ENCODE results near the gene SSUH2. TPM values are rescaled to one million over a fixed set of nuclear protein-coding genes. Genes with fewer than 3 reads are reported as not detected.

The SSUH2 gene
- total and polyA plus RNA-seq, 2 experiments from 2014 or later = 0.73 to 2.3 TPM

DNA sequence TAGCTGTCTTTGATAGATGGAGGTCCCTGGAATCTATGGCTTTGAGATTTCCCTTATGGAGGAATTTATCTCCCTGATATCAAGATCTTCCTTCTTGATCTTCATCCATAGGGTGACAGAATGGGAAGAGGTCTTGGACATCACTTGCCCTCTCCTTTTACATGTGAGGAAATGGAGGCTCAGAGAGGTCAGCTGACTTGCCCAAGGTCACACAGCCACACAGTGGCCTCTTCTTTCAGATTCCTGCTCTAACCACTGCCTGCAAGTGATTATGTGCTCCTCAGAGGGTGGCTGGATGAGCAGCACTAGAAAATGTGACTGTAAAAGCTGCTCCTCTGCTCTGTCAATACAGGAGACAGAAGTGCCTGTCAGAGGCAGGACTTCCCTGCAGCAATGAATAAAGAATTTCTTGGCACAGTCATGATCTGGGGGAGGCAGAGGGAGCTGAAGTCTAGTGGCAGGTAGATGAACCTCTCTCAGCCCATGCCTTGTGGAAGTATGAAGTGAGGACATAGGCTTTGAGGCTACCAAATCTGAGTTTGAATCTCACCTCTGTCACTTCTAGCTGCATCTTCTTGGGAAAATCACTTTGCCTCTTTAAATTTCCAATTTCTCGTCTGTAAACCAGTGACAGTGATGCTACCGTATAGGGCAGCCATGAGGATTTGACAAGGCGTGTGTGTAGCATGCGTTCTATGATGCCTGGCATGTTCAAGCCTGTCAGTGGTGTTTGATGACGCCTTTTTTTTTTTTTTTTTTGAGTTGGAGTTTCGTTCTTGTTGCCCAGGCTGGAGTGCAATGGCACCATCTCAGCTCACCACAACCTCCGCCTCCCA is 12.0 kb downstream of the SSUH2 start:
- Histone ChIP-seq H3K79me2 (replicated peaks; ENCODE audit: insufficient read depth) (no peaks in the 10 kb centered on the region), H3K4me3 (no peak overlapping the region), H3K27ac (ENCODE audit: low read depth) (no peak overlapping the region), H3K36me3 (ENCODE audit: insufficient read depth) (no peaks in the 10 kb centered on the region), H3K4me2 (no peak overlapping the region), H4K20me1 (replicated peaks; ENCODE audit: insufficient read depth) (no peaks in the 10 kb centered on the region), H3K4me1 (ENCODE audit: insufficient read depth) (no peaks in the 10 kb centered on the region), H3F3A (replicated peaks; ENCODE audit: low read depth) (no peaks in the 10 kb centered on the region), H3K9me2 (ENCODE audit: insufficient read depth) (no peaks in the 10 kb centered on the region), H3K27me3 (ENCODE audit: insufficient read depth) (no peaks in the 10 kb centered on the region), H2AFZ (no peak overlapping the region)
- H3K4me1 Mint-ChIP-seq = no peaks in the 10 kb centered on the region
- H3K9me3 Mint-ChIP-seq = peaks cover 7% of the 10 kb centered on the region; the same call in 2 of the 3 replicates
- no peak for TF ChIP-seq EZH2 (IDR thresholded peaks at IDR 0.05; ENCODE audit: low read depth, unreplicated experiment)
- TF ChIP-seq, protein P1, sequence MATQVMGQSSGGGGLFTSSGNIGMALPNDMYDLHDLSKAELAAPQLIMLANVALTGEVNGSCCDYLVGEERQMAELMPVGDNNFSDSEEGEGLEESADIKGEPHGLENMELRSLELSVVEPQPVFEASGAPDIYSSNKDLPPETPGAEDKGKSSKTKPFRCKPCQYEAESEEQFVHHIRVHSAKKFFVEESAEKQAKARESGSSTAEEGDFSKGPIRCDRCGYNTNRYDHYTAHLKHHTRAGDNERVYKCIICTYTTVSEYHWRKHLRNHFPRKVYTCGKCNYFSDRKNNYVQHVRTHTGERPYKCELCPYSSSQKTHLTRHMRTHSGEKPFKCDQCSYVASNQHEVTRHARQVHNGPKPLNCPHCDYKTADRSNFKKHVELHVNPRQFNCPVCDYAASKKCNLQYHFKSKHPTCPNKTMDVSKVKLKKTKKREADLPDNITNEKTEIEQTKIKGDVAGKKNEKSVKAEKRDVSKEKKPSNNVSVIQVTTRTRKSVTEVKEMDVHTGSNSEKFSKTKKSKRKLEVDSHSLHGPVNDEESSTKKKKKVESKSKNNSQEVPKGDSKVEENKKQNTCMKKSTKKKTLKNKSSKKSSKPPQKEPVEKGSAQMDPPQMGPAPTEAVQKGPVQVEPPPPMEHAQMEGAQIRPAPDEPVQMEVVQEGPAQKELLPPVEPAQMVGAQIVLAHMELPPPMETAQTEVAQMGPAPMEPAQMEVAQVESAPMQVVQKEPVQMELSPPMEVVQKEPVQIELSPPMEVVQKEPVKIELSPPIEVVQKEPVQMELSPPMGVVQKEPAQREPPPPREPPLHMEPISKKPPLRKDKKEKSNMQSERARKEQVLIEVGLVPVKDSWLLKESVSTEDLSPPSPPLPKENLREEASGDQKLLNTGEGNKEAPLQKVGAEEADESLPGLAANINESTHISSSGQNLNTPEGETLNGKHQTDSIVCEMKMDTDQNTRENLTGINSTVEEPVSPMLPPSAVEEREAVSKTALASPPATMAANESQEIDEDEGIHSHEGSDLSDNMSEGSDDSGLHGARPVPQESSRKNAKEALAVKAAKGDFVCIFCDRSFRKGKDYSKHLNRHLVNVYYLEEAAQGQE (IDR thresholded peaks at IDR 0.05; ENCODE audit: unreplicated experiment) = no peak
- TF ChIP-seq EZH2phosphoT487 (IDR thresholded peaks at IDR 0.05; ENCODE audit: unreplicated experiment) = no peak
- TF ChIP-seq STAT1 (IDR thresholded peaks at IDR 0.05; ENCODE audit: unreplicated experiment) = no peak
- TF ChIP-seq POLR2AphosphoS5 (IDR thresholded peaks at IDR 0.05; ENCODE audit: low read depth) = no peak
- TF ChIP-seq, protein P2, sequence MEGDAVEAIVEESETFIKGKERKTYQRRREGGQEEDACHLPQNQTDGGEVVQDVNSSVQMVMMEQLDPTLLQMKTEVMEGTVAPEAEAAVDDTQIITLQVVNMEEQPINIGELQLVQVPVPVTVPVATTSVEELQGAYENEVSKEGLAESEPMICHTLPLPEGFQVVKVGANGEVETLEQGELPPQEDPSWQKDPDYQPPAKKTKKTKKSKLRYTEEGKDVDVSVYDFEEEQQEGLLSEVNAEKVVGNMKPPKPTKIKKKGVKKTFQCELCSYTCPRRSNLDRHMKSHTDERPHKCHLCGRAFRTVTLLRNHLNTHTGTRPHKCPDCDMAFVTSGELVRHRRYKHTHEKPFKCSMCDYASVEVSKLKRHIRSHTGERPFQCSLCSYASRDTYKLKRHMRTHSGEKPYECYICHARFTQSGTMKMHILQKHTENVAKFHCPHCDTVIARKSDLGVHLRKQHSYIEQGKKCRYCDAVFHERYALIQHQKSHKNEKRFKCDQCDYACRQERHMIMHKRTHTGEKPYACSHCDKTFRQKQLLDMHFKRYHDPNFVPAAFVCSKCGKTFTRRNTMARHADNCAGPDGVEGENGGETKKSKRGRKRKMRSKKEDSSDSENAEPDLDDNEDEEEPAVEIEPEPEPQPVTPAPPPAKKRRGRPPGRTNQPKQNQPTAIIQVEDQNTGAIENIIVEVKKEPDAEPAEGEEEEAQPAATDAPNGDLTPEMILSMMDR (conservative IDR thresholded peaks at IDR 0.05; ENCODE audit: low read depth in 2 of 2) = no peak
- TF ChIP-seq CREB1 (CRISPR knock-in tag; IDR thresholded peaks at IDR 0.05; ENCODE audit: low read depth) = no peak
- TF ChIP-seq, protein P3, sequence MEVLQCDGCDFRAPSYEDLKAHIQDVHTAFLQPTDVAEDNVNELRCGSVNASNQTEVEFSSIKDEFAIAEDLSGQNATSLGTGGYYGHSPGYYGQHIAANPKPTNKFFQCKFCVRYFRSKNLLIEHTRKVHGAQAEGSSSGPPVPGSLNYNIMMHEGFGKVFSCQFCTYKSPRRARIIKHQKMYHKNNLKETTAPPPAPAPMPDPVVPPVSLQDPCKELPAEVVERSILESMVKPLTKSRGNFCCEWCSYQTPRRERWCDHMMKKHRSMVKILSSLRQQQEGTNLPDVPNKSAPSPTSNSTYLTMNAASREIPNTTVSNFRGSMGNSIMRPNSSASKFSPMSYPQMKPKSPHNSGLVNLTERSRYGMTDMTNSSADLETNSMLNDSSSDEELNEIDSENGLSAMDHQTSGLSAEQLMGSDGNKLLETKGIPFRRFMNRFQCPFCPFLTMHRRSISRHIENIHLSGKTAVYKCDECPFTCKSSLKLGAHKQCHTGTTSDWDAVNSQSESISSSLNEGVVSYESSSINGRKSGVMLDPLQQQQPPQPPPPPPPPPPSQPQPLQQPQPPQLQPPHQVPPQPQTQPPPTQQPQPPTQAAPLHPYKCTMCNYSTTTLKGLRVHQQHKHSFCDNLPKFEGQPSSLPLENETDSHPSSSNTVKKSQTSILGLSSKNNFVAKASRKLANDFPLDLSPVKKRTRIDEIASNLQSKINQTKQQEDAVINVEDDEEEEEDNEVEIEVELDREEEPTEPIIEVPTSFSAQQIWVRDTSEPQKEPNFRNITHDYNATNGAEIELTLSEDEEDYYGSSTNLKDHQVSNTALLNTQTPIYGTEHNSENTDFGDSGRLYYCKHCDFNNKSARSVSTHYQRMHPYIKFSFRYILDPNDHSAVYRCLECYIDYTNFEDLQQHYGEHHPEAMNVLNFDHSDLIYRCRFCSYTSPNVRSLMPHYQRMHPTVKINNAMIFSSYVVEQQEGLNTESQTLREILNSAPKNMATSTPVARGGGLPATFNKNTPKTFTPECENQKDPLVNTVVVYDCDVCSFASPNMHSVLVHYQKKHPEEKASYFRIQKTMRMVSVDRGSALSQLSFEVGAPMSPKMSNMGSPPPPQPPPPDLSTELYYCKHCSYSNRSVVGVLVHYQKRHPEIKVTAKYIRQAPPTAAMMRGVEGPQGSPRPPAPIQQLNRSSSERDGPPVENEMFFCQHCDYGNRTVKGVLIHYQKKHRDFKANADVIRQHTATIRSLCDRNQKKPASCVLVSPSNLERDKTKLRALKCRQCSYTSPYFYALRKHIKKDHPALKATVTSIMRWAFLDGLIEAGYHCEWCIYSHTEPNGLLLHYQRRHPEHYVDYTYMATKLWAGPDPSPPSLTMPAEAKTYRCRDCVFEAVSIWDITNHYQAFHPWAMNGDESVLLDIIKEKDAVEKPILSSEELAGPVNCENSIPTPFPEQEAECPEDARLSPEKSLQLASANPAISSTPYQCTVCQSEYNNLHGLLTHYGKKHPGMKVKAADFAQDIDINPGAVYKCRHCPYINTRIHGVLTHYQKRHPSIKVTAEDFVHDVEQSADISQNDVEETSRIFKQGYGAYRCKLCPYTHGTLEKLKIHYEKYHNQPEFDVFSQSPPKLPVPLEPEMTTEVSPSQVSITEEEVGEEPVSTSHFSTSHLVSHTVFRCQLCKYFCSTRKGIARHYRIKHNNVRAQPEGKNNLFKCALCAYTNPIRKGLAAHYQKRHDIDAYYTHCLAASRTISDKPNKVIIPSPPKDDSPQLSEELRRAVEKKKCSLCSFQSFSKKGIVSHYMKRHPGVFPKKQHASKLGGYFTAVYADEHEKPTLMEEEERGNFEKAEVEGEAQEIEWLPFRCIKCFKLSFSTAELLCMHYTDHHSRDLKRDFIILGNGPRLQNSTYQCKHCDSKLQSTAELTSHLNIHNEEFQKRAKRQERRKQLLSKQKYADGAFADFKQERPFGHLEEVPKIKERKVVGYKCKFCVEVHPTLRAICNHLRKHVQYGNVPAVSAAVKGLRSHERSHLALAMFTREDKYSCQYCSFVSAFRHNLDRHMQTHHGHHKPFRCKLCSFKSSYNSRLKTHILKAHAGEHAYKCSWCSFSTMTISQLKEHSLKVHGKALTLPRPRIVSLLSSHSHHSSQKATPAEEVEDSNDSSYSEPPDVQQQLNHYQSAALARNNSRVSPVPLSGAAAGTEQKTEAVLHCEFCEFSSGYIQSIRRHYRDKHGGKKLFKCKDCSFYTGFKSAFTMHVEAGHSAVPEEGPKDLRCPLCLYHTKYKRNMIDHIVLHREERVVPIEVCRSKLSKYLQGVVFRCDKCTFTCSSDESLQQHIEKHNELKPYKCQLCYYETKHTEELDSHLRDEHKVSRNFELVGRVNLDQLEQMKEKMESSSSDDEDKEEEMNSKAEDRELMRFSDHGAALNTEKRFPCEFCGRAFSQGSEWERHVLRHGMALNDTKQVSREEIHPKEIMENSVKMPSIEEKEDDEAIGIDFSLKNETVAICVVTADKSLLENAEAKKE (CRISPR knock-in tag; IDR thresholded peaks at IDR 0.05) = no peak
- no peak for TF ChIP-seq ZNF331 (CRISPR knock-in tag; IDR thresholded peaks at IDR 0.05; ENCODE audit: low read depth)
- TF ChIP-seq ZNF114 (CRISPR knock-in tag; IDR thresholded peaks at IDR 0.05) = no peak
- TF ChIP-seq, protein P4, sequence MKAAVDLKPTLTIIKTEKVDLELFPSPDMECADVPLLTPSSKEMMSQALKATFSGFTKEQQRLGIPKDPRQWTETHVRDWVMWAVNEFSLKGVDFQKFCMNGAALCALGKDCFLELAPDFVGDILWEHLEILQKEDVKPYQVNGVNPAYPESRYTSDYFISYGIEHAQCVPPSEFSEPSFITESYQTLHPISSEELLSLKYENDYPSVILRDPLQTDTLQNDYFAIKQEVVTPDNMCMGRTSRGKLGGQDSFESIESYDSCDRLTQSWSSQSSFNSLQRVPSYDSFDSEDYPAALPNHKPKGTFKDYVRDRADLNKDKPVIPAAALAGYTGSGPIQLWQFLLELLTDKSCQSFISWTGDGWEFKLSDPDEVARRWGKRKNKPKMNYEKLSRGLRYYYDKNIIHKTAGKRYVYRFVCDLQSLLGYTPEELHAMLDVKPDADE (IDR thresholded peaks at IDR 0.05) = no peak
- no peak for TF ChIP-seq NANOG (IDR thresholded peaks at IDR 0.05; ENCODE audit: borderline replicate concordance)
- TF ChIP-seq JUNB (IDR thresholded peaks at IDR 0.05; ENCODE audit: unreplicated experiment) = no peak
- no peak overlapping the region for H3K4me3 Mint-ChIP-seq
- H3K36me3 Mint-ChIP-seq (ENCODE audit: low read depth) = no peaks in the 10 kb centered on the region
- ATAC-seq (no peak), DNase-seq (ENCODE audit: low spot score) (no peak)
- H3K27me3 Mint-ChIP-seq (ENCODE audit: insufficient read depth, low read depth, poor library complexity) = peaks cover 6% of the 10 kb centered on the region
- no peak overlapping the region for H3K27ac Mint-ChIP-seq
